C4-2B (cell line): ENCODE data around the gene LAMTOR3.

Source experiments
- ZFX ChIP-seq: fragments of 450-650 bp; IDR thresholded peaks from 2 replicates; pipeline ENCODE4 v1.6.1; 2017
- TF ChIP-seq, protein P1 (sequence below): fragments of 450-650 bp; conservative IDR thresholded peaks from 2 replicates; pipeline ENCODE4 v1.5.1; 2017; ENCODE audit warnings: mild to moderate bottlenecking

DNA sequence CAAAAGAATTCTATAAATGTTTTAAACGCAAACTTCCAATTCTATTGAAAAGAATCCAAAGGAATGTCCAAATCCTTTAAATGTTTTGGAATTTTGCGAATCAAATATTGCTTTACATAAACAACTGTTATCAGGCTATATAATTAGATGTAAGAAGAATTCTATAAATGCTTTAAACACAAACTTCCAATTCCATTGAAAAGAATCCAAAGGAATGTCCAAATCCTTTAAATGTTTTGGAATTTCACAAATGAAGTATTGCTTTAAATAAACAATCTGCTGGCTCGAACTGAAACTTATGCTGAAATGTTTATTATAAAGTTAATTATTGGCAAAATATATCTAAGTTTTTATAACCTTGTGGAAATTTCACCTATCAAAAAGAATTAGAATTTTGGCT is 61.5 kb downstream of the LAMTOR3 start:
- no peak for TF ChIP-seq ZFX
- TF ChIP-seq, protein P1, sequence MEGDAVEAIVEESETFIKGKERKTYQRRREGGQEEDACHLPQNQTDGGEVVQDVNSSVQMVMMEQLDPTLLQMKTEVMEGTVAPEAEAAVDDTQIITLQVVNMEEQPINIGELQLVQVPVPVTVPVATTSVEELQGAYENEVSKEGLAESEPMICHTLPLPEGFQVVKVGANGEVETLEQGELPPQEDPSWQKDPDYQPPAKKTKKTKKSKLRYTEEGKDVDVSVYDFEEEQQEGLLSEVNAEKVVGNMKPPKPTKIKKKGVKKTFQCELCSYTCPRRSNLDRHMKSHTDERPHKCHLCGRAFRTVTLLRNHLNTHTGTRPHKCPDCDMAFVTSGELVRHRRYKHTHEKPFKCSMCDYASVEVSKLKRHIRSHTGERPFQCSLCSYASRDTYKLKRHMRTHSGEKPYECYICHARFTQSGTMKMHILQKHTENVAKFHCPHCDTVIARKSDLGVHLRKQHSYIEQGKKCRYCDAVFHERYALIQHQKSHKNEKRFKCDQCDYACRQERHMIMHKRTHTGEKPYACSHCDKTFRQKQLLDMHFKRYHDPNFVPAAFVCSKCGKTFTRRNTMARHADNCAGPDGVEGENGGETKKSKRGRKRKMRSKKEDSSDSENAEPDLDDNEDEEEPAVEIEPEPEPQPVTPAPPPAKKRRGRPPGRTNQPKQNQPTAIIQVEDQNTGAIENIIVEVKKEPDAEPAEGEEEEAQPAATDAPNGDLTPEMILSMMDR: no peak
